Measurements from ENCODE around the gene DNAJC24. TPM values are rescaled to one million over a fixed set of nuclear protein-coding genes. Genes with fewer than 3 reads are reported as not detected.

DNAJC24 gene
- polyA plus RNA-seq, 3 donors = 3.4 to 4.8 (median 4.4) TPM

DNA sequence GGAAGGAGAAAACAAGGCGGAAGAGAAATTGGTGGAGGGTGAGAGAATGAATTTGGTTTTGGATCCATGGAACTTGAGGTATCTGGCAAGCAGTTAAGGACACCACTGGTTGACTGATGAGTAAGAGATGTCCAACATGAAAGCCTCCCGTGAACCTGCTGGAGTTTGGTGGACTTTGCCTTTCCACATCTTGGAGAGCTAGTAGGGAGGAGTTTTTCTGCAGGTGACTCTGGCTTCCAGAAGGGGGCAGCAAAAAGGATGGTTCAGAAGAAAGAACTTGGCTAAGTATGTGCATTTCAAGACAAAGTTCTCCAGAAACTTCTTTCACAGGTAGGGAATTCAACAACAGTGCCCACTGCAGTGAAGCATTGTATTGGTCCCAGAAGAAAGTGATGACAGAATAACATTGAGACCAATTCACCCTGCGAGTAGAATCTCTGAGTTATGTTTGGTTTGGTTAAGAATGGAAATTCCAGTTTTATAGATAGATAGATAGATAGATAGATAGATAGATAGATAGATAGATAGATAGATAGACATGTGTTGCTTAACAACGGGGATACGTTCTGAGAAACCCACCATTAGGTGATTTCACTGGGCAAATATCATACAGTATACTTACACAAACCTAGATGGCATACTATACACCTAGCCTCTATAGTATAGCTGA, 28.6 kb upstream of the DNAJC24 start:
- H3K9ac ChIP-seq (ENCODE audit: insufficient read depth, low read length, poor library complexity, severe bottlenecking) = no peak overlapping the region
- no peak overlapping the region for H2AFZ ChIP-seq (ENCODE audit: insufficient read depth, low read depth, low read length, poor library complexity, severe bottlenecking)
- no peak overlapping the region for H3K4me3 ChIP-seq (replicated peaks in 1 of 3; ENCODE audit: low read depth in 2 of 3, low read length in 3 of 3)
- no peaks in the 10 kb centered on the region for H3K4me1 Mint-ChIP-seq
- no peaks in the 10 kb centered on the region for H3K9me3 ChIP-seq (replicated peaks in 1 of 2; ENCODE audit: control insufficient read depth in 1 of 2, insufficient read depth in 1 of 2, low read length in 2 of 2)
- 82% methylated on average over 3 of the region's 5 CpGs for WGBS (ENCODE audit: insufficient coverage)
- H3K79me2 ChIP-seq (ENCODE audit: insufficient read depth, low read length) = no peaks in the 10 kb centered on the region
- no peak overlapping the region for H3K27ac ChIP-seq (ENCODE audit: low read depth in 1 of 2, low read length in 2 of 2)
- H3K27me3 ChIP-seq (ENCODE audit: control insufficient read depth in 2 of 2, insufficient read depth in 2 of 2, low read length in 2 of 2) = no peaks in the 10 kb centered on the region
- no peak for DNase-seq
- intact Hi-C loops (cut with micrococcal nuclease) = no loop called here
- H3K36me3 ChIP-seq (replicated peaks in 1 of 2; ENCODE audit: control insufficient read depth in 1 of 2, insufficient read depth in 2 of 2, low read length in 2 of 2) = no peaks in the 10 kb centered on the region
- TF ChIP-seq, protein P1, sequence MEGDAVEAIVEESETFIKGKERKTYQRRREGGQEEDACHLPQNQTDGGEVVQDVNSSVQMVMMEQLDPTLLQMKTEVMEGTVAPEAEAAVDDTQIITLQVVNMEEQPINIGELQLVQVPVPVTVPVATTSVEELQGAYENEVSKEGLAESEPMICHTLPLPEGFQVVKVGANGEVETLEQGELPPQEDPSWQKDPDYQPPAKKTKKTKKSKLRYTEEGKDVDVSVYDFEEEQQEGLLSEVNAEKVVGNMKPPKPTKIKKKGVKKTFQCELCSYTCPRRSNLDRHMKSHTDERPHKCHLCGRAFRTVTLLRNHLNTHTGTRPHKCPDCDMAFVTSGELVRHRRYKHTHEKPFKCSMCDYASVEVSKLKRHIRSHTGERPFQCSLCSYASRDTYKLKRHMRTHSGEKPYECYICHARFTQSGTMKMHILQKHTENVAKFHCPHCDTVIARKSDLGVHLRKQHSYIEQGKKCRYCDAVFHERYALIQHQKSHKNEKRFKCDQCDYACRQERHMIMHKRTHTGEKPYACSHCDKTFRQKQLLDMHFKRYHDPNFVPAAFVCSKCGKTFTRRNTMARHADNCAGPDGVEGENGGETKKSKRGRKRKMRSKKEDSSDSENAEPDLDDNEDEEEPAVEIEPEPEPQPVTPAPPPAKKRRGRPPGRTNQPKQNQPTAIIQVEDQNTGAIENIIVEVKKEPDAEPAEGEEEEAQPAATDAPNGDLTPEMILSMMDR (IDR thresholded peaks at IDR 0.05) = peak; percentile 52
- H3K27ac Mint-ChIP-seq = peak overlapping the region in 2 of 7 donors; percentile 8 to 31
- H4K20me1 ChIP-seq (ENCODE audit: insufficient read depth, low read length) = no peaks in the 10 kb centered on the region
- H3K4me1 ChIP-seq (ENCODE audit: control insufficient read depth in 1 of 2, insufficient read depth in 2 of 2, low read length in 2 of 2) = no peaks in the 10 kb centered on the region
- H3K27me3 Mint-ChIP-seq (ENCODE audit: low read depth in 3 of 3) = peaks cover 2 to 3% (median 2%) of the 10 kb centered on the region in 3 donors
- H3K4me2 ChIP-seq (replicated peaks; ENCODE audit: extremely low read depth, low read length, poor library complexity, severe bottlenecking) = no peak overlapping the region
- H3K36me3 Mint-ChIP-seq = no peaks in the 10 kb centered on the region
- peaks cover 0 to 2% (median 0%) of the 10 kb centered on the region in 7 donors for H3K9me3 Mint-ChIP-seq
- no peak overlapping the region for H3K4me3 Mint-ChIP-seq

DNA sequence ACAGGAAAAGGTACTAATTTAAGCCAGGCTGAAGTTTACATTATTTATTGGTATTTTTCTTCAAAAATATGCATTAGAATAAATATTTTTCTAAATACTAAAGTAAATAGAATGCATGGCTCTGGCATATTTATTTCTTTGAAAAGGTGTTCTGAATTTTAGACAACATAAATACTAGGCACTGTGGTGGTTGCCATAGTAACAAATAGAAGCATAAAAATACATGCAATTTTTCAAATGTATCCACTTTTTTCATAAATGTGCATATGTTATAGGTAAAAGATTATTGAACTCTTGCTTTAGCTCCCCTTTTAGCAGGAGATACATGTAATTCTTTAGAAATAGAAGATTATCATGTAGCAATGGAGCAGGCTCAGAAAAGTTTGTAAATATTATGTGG, 18.5 kb upstream of the DNAJC24 start:
- H3K27me3 ChIP-seq (ENCODE audit: control insufficient read depth in 2 of 2, insufficient read depth in 2 of 2, low read length in 2 of 2) = peaks cover 0 to 3% of the 10 kb centered on the region in 2 donors
- no peak overlapping the region for H3K9ac ChIP-seq (ENCODE audit: insufficient read depth, low read length, poor library complexity, severe bottlenecking)
- peaks cover 0 to 2% (median 2%) of the 10 kb centered on the region in 3 donors for H3K27me3 Mint-ChIP-seq (ENCODE audit: low read depth in 3 of 3)
- H3K4me1 ChIP-seq (ENCODE audit: control insufficient read depth in 1 of 2, insufficient read depth in 2 of 2, low read length in 2 of 2) = no peaks in the 10 kb centered on the region
- H3K4me3 Mint-ChIP-seq = no peak overlapping the region
- H3K36me3 Mint-ChIP-seq = no peaks in the 10 kb centered on the region
- H3K36me3 ChIP-seq (replicated peaks in 1 of 2; ENCODE audit: control insufficient read depth in 1 of 2, insufficient read depth in 2 of 2, low read length in 2 of 2) = no peaks in the 10 kb centered on the region
- intact Hi-C loops (cut with micrococcal nuclease) = no loop called here
- peaks cover 3% of the 10 kb centered on the region for H3K4me1 Mint-ChIP-seq
- no peak for DNase-seq
- H3K9me3 ChIP-seq (replicated peaks in 1 of 2; ENCODE audit: control insufficient read depth in 1 of 2, insufficient read depth in 1 of 2, low read length in 2 of 2) = no peaks in the 10 kb centered on the region
- TF ChIP-seq, protein P1 (IDR thresholded peaks at IDR 0.05) = no peak
- H2AFZ ChIP-seq (ENCODE audit: insufficient read depth, low read depth, low read length, poor library complexity, severe bottlenecking) = no peak overlapping the region
- no peak overlapping the region for H3K27ac ChIP-seq (ENCODE audit: low read depth in 1 of 2, low read length in 2 of 2)
- no peaks in the 10 kb centered on the region for H3K9me3 Mint-ChIP-seq
- no peaks in the 10 kb centered on the region for H4K20me1 ChIP-seq (ENCODE audit: insufficient read depth, low read length)
- H3K4me2 ChIP-seq (replicated peaks; ENCODE audit: extremely low read depth, low read length, poor library complexity, severe bottlenecking) = no peak overlapping the region
- H3K4me3 ChIP-seq (replicated peaks in 1 of 3; ENCODE audit: low read depth in 2 of 3, low read length in 3 of 3) = no peak overlapping the region
- H3K79me2 ChIP-seq (ENCODE audit: insufficient read depth, low read length) = no peaks in the 10 kb centered on the region
- no peak overlapping the region for H3K27ac Mint-ChIP-seq

All from CD14-positive monocyte (primary cell).